Neuronal stem cell (in vitro differentiated cells): ENCODE measurements around the gene HOPX.

Experiments
- DNase-seq: peaks from one replicate; pipeline ENCODE4 v3.0.0-alpha.2; 2013; ENCODE audit warnings: low spot score
- H2AFZ ChIP-seq: one replicate; pipeline ENCODE4 v1.6.1; 2013; ENCODE audit warnings: mild to moderate bottlenecking, low read length, inconsistent platforms
- H2AK5ac ChIP-seq: 2 replicates; pipeline ENCODE4 v1.6.1; 2013; ENCODE audit warnings: low read depth, mild to moderate bottlenecking, inconsistent platforms, low read length, moderate library complexity, mixed read lengths
- H2BK120ac ChIP-seq: 2 replicates; pipeline ENCODE4 v1.6.1; 2013; ENCODE audit warnings: low read depth, mild to moderate bottlenecking, inconsistent platforms, low read length, moderate library complexity, mixed read lengths
- H2BK12ac ChIP-seq: one replicate; pipeline ENCODE4 v1.6.1; 2013; ENCODE audit warnings: low read length, inconsistent platforms
- H2BK15ac ChIP-seq: 2 replicates; pipeline ENCODE4 v1.6.1; 2013; ENCODE audit warnings: mild to moderate bottlenecking, low read length, inconsistent platforms, mixed read lengths
- H2BK5ac ChIP-seq: one replicate; pipeline ENCODE4 v1.6.1; 2013; ENCODE audit warnings: inconsistent platforms, mild to moderate bottlenecking, low read length, moderate library complexity
- H3K14ac ChIP-seq: one replicate; pipeline ENCODE4 v1.6.1; 2013; ENCODE audit warnings: low read length, inconsistent platforms
- H3K18ac ChIP-seq: 2 replicates; pipeline ENCODE4 v1.6.1; 2013; ENCODE audit warnings: low read length, inconsistent platforms
- H3K23ac ChIP-seq: 2 replicates; pipeline ENCODE4 v1.6.1; 2013; ENCODE audit warnings: low read depth, mild to moderate bottlenecking, mixed read lengths, low read length, inconsistent platforms; ENCODE audit not compliant: poor library complexity
- H3K27ac ChIP-seq: replicated peaks from 3 replicates; pipeline ENCODE4 v1.5.1; 2013; ENCODE audit warnings: low read length, inconsistent platforms
- H3K27me3 ChIP-seq, 3 experiments: 2 replicates each; pipeline ENCODE4 v1.6.1; 2013; ENCODE audit warnings: low read length in 3 of 3, mild to moderate bottlenecking in 2 of 3, inconsistent platforms in 1 of 3, low read depth in 1 of 3, mixed read lengths in 1 of 3, moderate library complexity in 1 of 3; ENCODE audit not compliant: control insufficient read depth in 3 of 3, insufficient read depth in 3 of 3
- H3K36me3 ChIP-seq, 2 donors: replicated peaks in 1 of 2; 2 replicates each; pipeline ENCODE4 v1.6.1; 2013; ENCODE audit warnings: low read length in 2 of 2; ENCODE audit not compliant: control insufficient read depth in 2 of 2, insufficient read depth in 2 of 2
- H3K4ac ChIP-seq: 2 replicates; pipeline ENCODE4 v1.6.1; 2013; ENCODE audit warnings: inconsistent platforms, mild to moderate bottlenecking, low read length, moderate library complexity
- H3K4me1 ChIP-seq, 2 donors: 1 replicate in 1 of 2; 2 replicates in 1 of 2; pipeline ENCODE4 v1.6.1; 2013; ENCODE audit warnings: low read length in 2 of 2, low read depth in 1 of 2; ENCODE audit not compliant: control insufficient read depth in 2 of 2, insufficient read depth in 1 of 2
- H3K4me2 ChIP-seq: one replicate; pipeline ENCODE4 v1.6.1; 2013; ENCODE audit warnings: mild to moderate bottlenecking, low read length, inconsistent platforms; ENCODE audit not compliant: insufficient read depth, poor library complexity, severe bottlenecking
- H3K4me3 ChIP-seq, 2 donors: 2 replicates each; pipeline ENCODE4 v1.5.1; 2013; ENCODE audit warnings: low read length in 2 of 2, mild to moderate bottlenecking in 2 of 2, inconsistent platforms in 1 of 2, moderate library complexity in 1 of 2
- H3K79me1 ChIP-seq: one replicate; pipeline ENCODE4 v1.6.1; 2013; ENCODE audit warnings: low read depth, mild to moderate bottlenecking, inconsistent platforms, low read length, moderate library complexity
- H3K9ac ChIP-seq: one replicate; pipeline ENCODE4 v1.6.1; 2013; ENCODE audit warnings: mild to moderate bottlenecking, low read depth, low read length, inconsistent platforms; ENCODE audit not compliant: poor library complexity
- H3K9me3 ChIP-seq, 2 donors: replicated peaks in 1 of 2; 2 replicates each; pipeline versions ENCODE3 to v1.6.1; 2013; ENCODE audit warnings: low read length in 2 of 2, mild to moderate bottlenecking in 2 of 2, inconsistent platforms in 1 of 2, low read depth in 1 of 2, mixed read lengths in 1 of 2, moderate library complexity in 1 of 2; ENCODE audit not compliant: control insufficient read depth in 2 of 2, insufficient read depth in 1 of 2
- H4K8ac ChIP-seq: one replicate; pipeline ENCODE4 v1.6.1; 2013; ENCODE audit warnings: low read depth, mild to moderate bottlenecking, inconsistent platforms, low read length, moderate library complexity
- H4K91ac ChIP-seq: one replicate; pipeline ENCODE4 v1.6.1; 2013; ENCODE audit warnings: low read length, low read depth, mild to moderate bottlenecking, inconsistent platforms; ENCODE audit not compliant: poor library complexity
- WGBS, 2 donors: extraction: QIAGEN DNeasy Blood & Tissue Kit; methylation state at CpG; one replicate each; pipeline ENCODE4 v1.1.7; 2013; ENCODE audit warnings: missing lambda C conversion rate in 2 of 2, mixed read lengths in 1 of 2; ENCODE audit not compliant: insufficient read length in 2 of 2, insufficient replicate concordance in 1 of 2; ENCODE audit errors: extremely low coverage in 2 of 2; 5-methylcytosine and 5-hydroxymethylcytosine counted together

HOPX gene

DNA sequence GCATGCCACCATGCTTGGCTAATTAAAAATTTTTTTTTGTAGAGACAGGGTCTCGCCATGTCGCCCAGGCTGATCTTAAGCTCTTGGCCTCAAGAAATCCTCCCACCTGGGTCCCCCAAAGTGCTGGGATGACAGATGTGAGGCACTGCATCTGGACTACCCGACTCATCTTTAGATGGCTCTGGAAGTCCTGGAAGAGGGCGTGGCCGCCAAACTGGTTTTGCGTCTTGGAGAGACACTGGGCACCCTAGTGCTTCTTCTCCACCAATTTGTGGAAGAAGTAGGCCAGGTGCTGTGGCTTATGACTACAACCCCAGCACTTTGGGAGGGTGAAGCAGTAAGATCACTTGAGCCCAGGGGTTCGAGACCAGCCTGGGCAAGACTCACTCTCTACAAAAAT lies 47.6 kb downstream of the HOPX start:
- DNase-seq: no peak
- Histone ChIP-seq H4K91ac (no peak overlapping the region), H2BK5ac (no peak overlapping the region), H3K79me1 (no peaks in the 10 kb centered on the region), H2AFZ (no peak overlapping the region), H3K9ac (no peak overlapping the region), H2AK5ac (no peak overlapping the region), H2BK120ac (no peak overlapping the region), H3K4me1 (no peaks in the 10 kb centered on the region), H3K18ac (no peak overlapping the region), H3K4me2 (no peak overlapping the region), H3K36me3 (no peaks in the 10 kb centered on the region), H3K27ac (no peak overlapping the region), H3K14ac (no peak overlapping the region), H2BK12ac (no peak overlapping the region), H4K8ac (no peak overlapping the region), H3K23ac (no peak overlapping the region), H3K27me3 (no peaks in the 10 kb centered on the region), H3K9me3 (no peaks in the 10 kb centered on the region), H3K4ac (no peak overlapping the region), H2BK15ac (no peak overlapping the region), H3K4me3 (no peak overlapping the region)
- WGBS, 2 donors: no CpG with 5 or more reads among the region's 7 CpGs

DNA sequence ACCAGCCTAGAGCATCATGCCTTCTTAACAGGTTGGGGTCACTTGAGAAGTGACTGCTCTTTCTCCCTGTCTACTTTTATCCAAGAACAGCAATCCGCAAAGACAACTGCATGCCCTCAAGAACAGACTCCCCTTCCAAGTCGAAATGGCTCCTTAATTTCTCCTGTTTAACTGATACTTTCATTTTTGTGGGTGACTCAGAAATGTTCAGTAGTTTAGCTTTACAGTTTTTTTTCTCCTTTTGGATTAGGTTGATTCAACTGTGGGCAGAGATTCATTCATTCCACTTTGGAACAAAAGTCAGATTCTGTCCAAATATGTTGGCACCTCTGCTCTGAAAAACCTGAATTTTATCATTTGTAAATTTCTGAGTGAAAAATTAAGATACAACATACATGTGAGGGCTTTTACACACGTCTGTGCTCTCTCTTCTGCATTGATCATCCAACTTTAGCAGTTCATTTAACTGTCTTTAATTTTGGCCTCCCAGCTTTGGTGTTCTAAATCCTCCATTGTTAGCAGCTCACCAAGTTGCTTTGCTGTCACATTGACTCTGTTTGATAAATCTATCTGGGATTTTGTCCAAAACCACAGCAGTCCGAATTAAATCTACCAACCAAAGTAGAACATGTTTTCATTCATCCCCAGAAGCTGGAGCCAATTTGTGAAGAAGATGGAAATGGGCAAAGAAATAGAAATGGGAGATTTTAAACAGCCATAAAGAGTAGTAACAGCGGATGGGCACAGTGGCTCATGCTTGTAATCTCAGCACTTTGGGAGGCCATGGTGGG lies 50.0 kb downstream of the HOPX start:
- no peaks in the 10 kb centered on the region for H3K27me3 ChIP-seq

DNA sequence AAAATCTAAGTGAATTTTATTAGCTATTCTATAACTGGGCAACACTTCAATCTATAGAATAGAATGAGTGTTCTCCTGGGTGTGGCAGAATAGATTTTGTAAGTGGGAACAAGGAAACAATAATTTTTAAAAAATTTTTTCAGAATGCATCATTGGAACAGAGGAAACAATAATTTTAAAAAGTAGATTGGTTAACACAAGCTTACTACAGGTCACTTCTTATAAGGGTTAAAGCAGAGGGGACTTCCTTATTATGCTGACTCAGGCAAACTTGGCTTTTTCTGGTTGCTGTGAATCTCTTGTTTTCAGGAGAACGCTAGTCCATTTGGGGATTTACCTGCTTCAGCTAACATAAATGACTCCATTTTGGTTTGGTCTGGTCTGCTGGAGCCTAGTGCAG lies 52.5 kb downstream of the HOPX start:
- no peak overlapping the region for H2AK5ac ChIP-seq
- H2BK15ac ChIP-seq: no peak overlapping the region
- H3K4me1 ChIP-seq: no peaks in the 10 kb centered on the region
- H2AFZ ChIP-seq: no peak overlapping the region
- H3K4me2 ChIP-seq: no peak overlapping the region
- H3K9me3 ChIP-seq: no peaks in the 10 kb centered on the region
- H3K23ac ChIP-seq: no peak overlapping the region
- H3K36me3 ChIP-seq: no peaks in the 10 kb centered on the region
- H3K27me3 ChIP-seq: no peaks in the 10 kb centered on the region
- no peak overlapping the region for H2BK5ac ChIP-seq
- H2BK120ac ChIP-seq: no peak overlapping the region
- no peak overlapping the region for H3K4ac ChIP-seq
- H3K18ac ChIP-seq: no peak overlapping the region
- H4K8ac ChIP-seq: no peak overlapping the region
- no peak overlapping the region for H3K14ac ChIP-seq
- DNase-seq: no peak
- H3K27ac ChIP-seq: no peak overlapping the region
- WGBS, 2 donors: no CpG with 5 or more reads among the region's 1 CpG
- H3K9ac ChIP-seq: no peak overlapping the region
- no peaks in the 10 kb centered on the region for H3K79me1 ChIP-seq
- H3K4me3 ChIP-seq: no peak overlapping the region
- no peak overlapping the region for H2BK12ac ChIP-seq
- H4K91ac ChIP-seq: no peak overlapping the region

More for the DNA sequence above, 50.0 kb downstream of the HOPX start:
- WGBS, 2 donors: no CpG with 5 or more reads among the region's 5 CpGs
- H2AFZ ChIP-seq: no peak overlapping the region
- no peak overlapping the region for H4K91ac ChIP-seq
- H3K18ac ChIP-seq: no peak overlapping the region
- no peak for DNase-seq
- H3K23ac ChIP-seq: no peak overlapping the region
- no peaks in the 10 kb centered on the region for H3K36me3 ChIP-seq
- H3K14ac ChIP-seq: no peak overlapping the region
- H3K4me2 ChIP-seq: no peak overlapping the region
- H2BK120ac ChIP-seq: no peak overlapping the region
- no peaks in the 10 kb centered on the region for H3K9me3 ChIP-seq
- no peak overlapping the region for H3K4ac ChIP-seq
- no peak overlapping the region for H2BK5ac ChIP-seq
- H3K9ac ChIP-seq: no peak overlapping the region
- H2BK15ac ChIP-seq: no peak overlapping the region
- H3K79me1 ChIP-seq: no peaks in the 10 kb centered on the region
- H3K27ac ChIP-seq: no peak overlapping the region
- H2BK12ac ChIP-seq: no peak overlapping the region
- no peaks in the 10 kb centered on the region for H3K4me1 ChIP-seq
- H2AK5ac ChIP-seq: no peak overlapping the region
- no peak overlapping the region for H3K4me3 ChIP-seq
- H4K8ac ChIP-seq: no peak overlapping the region

DNA sequence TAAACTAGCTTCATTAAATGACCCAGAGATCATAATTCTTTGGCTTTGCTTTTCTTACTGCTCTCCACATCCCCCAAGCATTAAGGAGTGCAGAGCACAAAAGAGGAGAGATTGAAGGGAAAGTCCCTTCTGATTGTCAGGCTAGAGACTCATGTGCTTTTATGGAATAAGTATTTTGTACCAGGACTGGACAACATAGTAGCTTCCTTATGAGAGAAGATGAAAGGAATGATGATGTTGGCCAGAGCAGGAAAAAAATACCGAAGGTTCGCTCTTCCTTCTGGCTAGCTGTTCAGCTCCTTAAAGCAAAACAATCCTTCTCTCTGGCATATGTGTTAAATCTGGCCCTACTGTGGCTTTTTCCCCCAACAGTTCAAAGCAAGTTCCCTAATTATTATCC lies 53.1 kb downstream of the HOPX start:
- H3K27ac ChIP-seq: no peak overlapping the region
- DNase-seq: no peak
- H2BK15ac ChIP-seq: no peak overlapping the region
- no peak overlapping the region for H3K9ac ChIP-seq
- no peak overlapping the region for H3K18ac ChIP-seq
- no peak overlapping the region for H2AK5ac ChIP-seq
- H4K91ac ChIP-seq: no peak overlapping the region
- no peak overlapping the region for H2BK120ac ChIP-seq
- no peak overlapping the region for H3K4ac ChIP-seq
- H4K8ac ChIP-seq: no peak overlapping the region
- H2AFZ ChIP-seq: no peak overlapping the region
- H3K14ac ChIP-seq: no peak overlapping the region
- H3K23ac ChIP-seq: no peak overlapping the region
- no peaks in the 10 kb centered on the region for H3K9me3 ChIP-seq
- no peak overlapping the region for H2BK5ac ChIP-seq
- no peaks in the 10 kb centered on the region for H3K27me3 ChIP-seq
- no peak overlapping the region for H2BK12ac ChIP-seq
- H3K36me3 ChIP-seq: no peaks in the 10 kb centered on the region
- WGBS, 2 donors: no CpG with 5 or more reads among the region's 2 CpGs
- no peaks in the 10 kb centered on the region for H3K79me1 ChIP-seq
- H3K4me3 ChIP-seq: no peak overlapping the region
- H3K4me1 ChIP-seq: no peaks in the 10 kb centered on the region
- H3K4me2 ChIP-seq: no peak overlapping the region
